GM18526 (cell line): Measurements from ENCODE around the gene TRIM32.

Experiments
- POLR2A ChIP-seq: IDR thresholded peaks from 3 replicates; pipeline ENCODE4 v1.6.1; 2011; ENCODE audit not compliant: insufficient read length; ENCODE audit errors: extremely low read depth

Gene TRIM32, protein sequence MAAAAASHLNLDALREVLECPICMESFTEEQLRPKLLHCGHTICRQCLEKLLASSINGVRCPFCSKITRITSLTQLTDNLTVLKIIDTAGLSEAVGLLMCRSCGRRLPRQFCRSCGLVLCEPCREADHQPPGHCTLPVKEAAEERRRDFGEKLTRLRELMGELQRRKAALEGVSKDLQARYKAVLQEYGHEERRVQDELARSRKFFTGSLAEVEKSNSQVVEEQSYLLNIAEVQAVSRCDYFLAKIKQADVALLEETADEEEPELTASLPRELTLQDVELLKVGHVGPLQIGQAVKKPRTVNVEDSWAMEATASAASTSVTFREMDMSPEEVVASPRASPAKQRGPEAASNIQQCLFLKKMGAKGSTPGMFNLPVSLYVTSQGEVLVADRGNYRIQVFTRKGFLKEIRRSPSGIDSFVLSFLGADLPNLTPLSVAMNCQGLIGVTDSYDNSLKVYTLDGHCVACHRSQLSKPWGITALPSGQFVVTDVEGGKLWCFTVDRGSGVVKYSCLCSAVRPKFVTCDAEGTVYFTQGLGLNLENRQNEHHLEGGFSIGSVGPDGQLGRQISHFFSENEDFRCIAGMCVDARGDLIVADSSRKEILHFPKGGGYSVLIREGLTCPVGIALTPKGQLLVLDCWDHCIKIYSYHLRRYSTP

GRCh38 chr9:116687074-116687753, at the start of gene TRIM32:
Gene TRIM32, plus strand, starts transcription at chr9:116687305. Its CDS starts 10,438 bp downstream, at chr9:116697743.
- peak; percentile 71 for TF ChIP-seq POLR2A

DNA sequence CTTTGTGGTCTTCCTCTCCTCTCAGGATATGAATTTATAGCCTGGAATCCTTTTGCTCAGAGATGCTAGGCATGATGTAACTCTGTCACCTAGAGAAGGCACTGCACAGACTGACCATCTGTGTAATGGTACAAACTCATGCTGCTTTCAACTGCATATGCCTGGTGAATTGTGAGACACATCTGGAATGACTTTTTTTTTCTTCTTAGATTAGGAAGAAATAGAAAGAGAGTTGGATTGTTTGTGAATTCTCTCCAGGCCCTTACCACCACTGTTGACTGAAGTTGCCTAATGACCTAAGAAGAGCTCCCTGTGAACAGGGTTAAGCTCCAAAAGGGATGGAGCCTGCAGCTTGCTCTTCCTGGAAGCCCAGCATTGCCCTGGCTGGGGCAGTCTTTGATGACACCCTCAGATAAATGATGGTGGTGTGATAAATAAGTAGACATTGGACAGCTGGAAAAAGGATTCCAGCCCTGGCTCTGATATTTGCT, 47.8 kb upstream of the TRIM32 start:
- TF ChIP-seq POLR2A = no peak

GRCh38 chr9:116641292-116642059, 45.6 kb upstream of the TRIM32 start:
- TF ChIP-seq POLR2A = no peak

- no peak for TF ChIP-seq POLR2A
Observed at GRCh38 chr9:116643691-116644090, 43.4 kb upstream of the TRIM32 start.

DNA sequence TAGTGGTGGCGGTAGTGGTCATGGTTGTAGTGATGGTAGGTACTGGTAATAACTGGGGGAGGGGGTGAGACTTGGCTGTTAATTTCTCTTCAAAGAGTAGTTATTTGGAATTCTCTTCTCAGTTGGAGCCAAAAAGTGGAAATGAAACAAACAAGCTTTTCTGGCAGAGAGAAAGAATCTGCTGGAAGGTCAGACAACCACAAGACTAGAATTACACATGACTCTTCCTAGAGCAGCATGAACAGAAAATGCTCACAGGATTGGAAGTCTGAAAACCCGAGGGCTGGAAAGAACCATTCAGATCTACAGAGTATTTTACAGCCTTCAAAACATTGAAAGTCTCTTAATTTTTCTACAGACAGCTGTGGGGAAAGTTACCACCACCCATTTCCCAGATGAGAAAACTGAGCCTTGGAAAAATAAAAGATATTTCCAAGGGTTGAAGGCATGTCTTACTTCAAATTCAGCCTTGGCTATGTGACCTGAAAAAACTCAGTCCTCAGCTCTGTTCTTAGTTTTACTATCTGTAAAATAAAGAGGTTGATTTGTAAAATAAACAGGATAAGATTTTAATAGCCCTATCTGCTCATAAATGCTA, 42.9 kb upstream of the TRIM32 start:
- TF ChIP-seq POLR2A = no peak

DNA sequence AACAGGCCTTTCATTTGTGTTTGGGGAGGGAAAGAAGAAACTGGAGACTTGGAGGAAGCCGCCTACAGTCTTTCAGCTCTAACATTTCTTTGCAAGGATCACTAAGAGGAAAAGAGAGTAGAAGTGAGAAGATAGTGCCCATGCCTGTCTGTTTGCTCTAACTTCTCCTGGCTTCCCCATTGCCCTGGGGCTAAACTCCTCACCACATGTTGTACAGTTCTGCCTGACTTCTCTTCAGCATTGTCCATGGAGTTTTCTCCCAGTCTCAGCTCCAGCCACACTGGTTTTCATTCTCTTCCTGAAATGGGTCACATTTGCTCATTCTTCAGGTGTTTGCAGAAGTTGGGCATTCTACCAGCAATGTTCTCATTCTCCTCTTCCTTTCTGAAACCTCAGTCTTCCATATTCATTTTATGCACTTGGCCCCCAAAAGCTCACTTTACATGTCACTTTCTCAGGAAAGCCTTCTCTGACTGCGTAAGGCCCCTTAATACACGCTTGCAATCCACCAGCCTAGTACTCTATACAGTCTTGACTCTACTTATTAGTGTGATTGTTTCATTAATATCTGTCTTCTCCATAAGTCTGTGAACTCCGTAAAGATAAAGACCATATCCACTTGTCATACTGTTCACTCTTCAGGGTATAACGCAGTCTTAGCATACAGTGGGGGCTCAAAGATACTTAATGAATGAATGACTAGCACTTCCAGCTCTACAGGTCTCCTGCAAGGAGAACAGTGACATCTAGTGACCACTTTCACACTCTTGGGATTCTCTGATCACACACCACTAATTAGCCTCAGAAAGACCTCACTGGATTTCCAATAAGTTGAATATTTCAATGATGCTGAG, 40.2 kb upstream of the TRIM32 start:
- TF ChIP-seq POLR2A = no peak

DNA sequence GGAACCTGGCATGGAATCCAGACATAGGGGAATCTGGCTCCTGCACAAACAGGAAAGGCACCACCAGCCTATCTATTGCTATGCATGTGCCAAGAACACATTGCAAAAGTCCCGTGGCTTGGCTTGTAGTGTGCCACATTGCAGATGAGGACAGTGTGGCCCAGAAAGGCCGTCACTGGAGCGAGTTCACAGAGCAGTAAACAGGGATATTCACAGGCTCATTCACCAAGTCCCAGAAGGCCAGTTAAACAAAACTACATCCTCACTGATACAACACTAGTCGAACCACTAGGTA, 39.6 kb upstream of the TRIM32 start:
- TF ChIP-seq POLR2A = no peak

- TF ChIP-seq POLR2A = no peak
Observed at GRCh38 chr9:116653348-116654058, 33.6 kb upstream of the TRIM32 start.

DNA sequence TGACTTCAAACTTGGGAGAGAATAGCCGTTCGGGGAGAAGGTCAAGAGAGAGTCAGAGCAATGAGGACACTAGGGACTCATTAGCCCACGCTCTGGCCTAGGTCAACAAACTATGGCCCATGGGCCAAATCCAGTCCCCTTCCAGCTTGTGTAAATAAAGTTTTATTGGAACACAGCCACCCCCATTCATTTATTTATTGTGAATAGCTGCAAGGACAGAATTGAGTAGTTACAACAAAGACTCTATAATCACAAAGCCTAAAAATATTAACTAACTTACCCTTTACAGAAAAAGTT, 33.1 kb upstream of the TRIM32 start:
- no peak for TF ChIP-seq POLR2A

DNA sequence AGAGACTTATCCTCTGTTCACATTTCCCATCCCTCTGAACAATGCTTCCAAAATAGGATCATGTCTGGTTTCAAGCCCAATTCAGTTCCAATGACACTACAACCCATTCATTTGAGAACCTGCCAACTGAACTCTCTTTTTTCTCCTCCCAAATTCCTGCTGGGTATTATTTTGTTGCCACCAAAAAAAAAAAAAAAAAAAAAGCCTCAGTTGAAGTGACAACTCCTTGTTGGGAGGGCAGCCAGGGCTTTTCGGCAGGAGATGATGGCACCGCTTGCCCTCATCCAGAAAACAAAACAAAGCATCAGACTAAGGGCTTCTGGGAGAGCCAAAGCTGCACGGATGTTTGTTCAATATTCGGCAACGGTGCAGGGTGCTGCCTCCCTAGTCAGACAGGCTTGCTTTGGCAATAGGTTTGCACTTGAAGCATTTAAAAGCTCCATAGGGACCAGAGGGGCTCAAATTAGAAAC, 30.6 kb upstream of the TRIM32 start:
- no peak for TF ChIP-seq POLR2A

DNA sequence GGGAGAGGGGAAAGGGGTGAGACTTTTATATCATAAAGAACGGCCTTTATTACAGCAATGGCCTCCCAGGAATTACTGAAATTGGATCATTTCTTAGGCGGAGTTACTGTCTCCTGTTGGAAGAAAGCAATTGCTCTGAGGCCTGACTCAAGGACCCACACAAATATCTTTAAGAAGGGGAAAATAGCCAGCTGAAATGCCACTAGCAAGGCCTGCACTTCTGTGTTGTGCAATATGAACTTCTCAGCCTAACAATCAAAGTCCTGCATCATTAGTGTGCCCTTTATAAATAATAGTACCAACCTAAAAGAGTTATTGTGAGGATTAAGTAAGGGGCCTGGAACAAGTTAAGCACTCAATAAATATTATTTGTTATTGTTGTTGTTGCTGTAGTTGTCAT, 30.1 kb upstream of the TRIM32 start:
- no peak for TF ChIP-seq POLR2A

DNA sequence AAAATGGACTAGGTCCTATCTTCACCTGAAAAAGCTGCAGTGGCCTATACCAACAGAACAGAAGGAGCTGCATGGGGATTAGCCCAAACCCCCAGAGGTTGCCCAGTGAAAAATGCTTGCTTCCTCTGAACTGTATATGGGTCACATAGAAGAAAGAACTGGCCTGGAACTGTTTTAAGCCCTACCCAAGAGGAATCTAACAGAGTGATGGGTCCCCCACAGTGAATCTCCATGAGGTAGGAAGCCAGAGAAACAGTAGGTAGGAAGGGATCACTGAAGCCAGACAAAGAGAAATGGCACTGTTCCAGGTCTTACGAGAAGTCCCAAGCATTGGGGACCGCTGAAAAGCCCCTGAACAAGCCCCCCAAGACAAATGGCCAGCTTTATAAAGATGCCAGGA, 28.8 kb upstream of the TRIM32 start:
- TF ChIP-seq POLR2A = no peak
